ENCODE measurements around the gene BICD1.
"Not testable (repeated sequence)": the region's sequence is repeated elsewhere in the genome, so short reads cannot be mapped to it uniquely, and the experiment has no call there.

BICD1 gene

DNA sequence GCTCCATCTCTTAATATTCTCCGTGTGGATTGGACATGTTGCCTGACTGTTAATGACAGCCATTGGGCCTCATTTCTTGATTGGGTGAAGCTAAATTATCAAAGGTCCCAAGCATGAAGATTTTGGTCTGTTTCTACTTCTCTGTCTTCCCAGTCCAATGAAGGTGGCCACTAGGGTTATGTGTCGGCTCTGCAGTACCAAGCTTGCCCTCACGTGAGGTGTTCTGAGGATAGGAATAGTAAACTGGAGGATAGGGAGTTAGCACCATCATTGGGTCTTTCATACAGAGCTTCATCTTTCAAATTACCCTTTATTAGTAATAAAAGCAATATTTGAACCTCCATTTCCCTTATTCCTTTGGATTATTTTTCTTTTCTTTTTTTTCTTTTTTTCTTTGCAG is 21.9 kb upstream of the BICD1 start:
- H3K4me3 ChIP-seq (ENCODE audit: low read depth, low read length): no peak overlapping the region
- TF ChIP-seq, protein P1, sequence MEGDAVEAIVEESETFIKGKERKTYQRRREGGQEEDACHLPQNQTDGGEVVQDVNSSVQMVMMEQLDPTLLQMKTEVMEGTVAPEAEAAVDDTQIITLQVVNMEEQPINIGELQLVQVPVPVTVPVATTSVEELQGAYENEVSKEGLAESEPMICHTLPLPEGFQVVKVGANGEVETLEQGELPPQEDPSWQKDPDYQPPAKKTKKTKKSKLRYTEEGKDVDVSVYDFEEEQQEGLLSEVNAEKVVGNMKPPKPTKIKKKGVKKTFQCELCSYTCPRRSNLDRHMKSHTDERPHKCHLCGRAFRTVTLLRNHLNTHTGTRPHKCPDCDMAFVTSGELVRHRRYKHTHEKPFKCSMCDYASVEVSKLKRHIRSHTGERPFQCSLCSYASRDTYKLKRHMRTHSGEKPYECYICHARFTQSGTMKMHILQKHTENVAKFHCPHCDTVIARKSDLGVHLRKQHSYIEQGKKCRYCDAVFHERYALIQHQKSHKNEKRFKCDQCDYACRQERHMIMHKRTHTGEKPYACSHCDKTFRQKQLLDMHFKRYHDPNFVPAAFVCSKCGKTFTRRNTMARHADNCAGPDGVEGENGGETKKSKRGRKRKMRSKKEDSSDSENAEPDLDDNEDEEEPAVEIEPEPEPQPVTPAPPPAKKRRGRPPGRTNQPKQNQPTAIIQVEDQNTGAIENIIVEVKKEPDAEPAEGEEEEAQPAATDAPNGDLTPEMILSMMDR (IDR thresholded peaks at IDR 0.05; ENCODE audit: low read depth, low read length): no peak

DNA sequence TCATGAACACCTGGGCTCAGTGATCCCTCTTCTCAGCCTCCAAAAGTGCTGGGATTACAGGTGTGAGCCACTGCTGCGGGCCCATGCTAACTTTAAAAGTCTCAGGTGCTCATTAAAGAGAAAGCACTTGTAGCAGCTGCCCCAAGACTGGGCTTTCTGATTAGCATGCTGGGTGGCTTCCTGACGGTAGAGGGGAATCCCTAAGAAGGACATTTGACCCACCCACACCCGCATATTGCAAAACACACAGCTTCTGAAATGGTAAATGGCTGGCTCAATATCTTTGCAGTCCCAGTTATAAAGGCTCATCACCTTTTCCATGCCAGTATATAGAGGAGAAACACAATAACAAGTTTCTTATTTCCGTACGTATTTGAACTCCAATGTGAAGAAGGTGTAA is 19.3 kb upstream of the BICD1 start:
- H3K4me3 ChIP-seq (ENCODE audit: low read depth, low read length): no peak overlapping the region

DNA sequence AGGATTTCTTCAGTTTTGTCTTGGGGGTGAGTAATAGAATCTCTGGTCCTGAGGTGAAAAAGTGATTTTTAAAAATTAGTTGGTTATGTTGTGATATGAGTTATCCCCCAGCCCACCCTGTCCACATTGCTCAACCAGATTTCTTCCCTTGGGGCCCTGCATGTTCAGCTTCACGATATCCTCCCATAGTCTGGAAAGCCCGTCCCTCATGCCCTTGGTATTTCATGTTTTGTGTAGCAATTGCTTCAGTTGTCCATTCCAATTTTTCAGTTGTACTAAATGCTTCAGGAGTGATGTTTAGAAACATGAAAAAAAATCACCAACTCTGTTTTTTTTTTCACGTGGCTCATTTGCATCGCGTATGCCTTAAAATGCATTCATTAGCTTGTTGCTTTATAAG is 17.5 kb upstream of the BICD1 start:
- H3K4me3 ChIP-seq (ENCODE audit: low read depth, low read length): no peak overlapping the region
- TF ChIP-seq, protein P1 (IDR thresholded peaks at IDR 0.05; ENCODE audit: low read depth, low read length): no peak

More for the DNA sequence above, 19.3 kb upstream of the BICD1 start:
- TF ChIP-seq, protein P1 (IDR thresholded peaks at IDR 0.05; ENCODE audit: low read depth, low read length): no peak

DNA sequence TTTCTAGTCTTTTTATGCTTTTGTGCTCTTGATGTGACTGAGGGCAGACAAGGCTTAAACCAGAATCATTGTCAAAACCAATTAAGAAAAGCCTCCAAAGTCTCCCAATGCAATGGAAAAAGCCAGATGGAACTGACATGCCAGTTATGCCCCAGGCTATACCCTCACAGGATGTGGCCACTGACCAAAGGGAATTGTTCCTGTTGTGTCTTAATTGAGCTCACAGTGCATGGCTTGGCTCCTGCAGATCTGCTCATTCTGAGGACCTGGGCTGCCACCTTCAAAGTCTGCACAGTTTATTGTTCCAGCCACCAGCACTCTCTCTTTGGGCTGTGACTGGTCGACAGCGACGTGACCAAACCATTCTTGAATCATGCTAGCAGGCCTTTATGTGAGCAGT is 17.1 kb upstream of the BICD1 start:
- no peak overlapping the region for H3K4me3 ChIP-seq (ENCODE audit: low read depth, low read length)
- TF ChIP-seq, protein P1 (IDR thresholded peaks at IDR 0.05; ENCODE audit: low read depth, low read length): no peak

DNA sequence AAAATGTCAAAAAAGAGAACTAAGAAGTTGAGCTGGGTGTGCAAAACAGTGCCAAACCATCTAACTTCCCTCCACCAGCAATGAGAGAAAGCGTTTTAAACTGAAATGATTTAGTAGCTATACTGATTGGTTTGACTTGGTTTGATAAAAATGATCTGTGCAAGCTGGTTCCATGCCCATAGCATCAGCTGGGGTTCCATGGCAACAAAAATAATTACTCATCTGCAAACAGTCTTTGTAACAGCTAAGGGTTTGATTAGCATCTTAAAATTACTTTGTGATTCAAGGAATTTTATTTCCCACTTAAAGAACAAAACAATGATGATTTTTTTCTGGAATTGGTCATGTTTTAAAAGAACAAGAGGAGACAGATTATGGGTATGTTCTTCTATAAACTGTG is 15.0 kb upstream of the BICD1 start:
- TF ChIP-seq, protein P1 (IDR thresholded peaks at IDR 0.05; ENCODE audit: low read depth, low read length): no peak
- no peak overlapping the region for H3K4me3 ChIP-seq (ENCODE audit: low read depth, low read length)

DNA sequence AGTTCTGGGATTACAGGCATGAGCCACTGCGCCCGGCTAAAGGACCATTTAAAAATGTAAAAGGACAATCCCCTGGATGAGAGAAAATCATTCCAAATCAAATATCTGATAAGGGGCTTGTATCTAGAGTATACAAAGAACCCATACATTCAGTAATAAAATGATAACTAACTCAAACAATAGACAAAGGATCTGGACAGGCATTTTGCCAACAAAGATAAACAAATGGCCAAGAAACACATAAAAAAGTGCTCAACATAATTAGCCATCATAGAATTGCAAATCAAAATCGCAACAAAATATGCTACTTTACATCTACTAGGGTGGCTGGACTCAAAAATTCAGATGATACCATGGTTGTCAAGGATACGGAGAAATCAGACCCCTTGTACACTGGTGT is 8.5 kb upstream of the BICD1 start:
- TF ChIP-seq, protein P1 (IDR thresholded peaks at IDR 0.05; ENCODE audit: low read depth, low read length): no peak
- H3K4me3 ChIP-seq (ENCODE audit: low read depth, low read length): no peak overlapping the region

DNA sequence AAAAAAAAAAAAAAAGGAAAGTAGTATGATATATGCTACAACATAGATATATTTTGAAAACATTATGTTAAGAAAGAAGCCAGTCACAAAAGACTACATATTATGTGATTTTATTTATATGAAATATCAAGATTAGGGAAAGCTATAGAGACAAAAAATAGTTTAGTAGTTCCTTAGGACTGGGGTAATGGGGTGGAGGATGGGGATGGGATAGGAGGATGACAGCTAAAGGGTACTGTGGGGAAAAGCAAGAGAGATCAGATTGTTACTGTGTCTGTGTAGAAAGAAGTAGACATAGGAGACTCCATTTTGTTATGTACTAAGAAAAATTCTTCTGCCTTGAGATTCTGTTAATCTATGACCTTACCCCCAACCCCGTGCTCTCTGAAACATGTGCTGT is 7.4 kb upstream of the BICD1 start:
- not testable (repeated sequence) for H3K4me3 ChIP-seq (ENCODE audit: low read depth, low read length)

DNA sequence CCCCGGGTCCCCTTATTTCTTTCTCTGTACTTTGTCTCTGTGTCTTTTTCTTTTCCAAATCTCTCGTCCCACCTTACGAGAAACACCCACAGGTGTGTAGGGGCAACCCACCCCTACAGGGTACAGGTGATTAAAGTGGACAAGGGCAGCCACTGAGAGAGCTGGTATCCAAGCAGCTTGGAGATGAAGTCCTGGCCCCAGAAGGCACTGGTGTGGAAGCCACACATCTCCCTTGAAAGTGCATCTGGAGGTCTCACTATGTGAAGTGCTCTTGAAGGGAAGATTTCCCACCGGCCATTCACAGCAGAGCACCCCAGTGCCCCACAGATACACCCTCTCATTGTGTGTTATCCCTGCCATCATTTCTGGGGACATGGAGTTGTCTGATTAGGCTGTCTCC is 6.3 kb upstream of the BICD1 start:
- TF ChIP-seq, protein P1 (IDR thresholded peaks at IDR 0.05; ENCODE audit: low read depth, low read length): no peak
- no peak overlapping the region for H3K4me3 ChIP-seq (ENCODE audit: low read depth, low read length)
